CMK (cell line): ENCODE results near the gene GABRG3.

Experiments
- DNase-seq: peaks from one replicate; pipeline ENCODE4 v3.0.0-alpha.2; 2010; ENCODE audit warnings: low read depth

The GABRG3 gene

DNA sequence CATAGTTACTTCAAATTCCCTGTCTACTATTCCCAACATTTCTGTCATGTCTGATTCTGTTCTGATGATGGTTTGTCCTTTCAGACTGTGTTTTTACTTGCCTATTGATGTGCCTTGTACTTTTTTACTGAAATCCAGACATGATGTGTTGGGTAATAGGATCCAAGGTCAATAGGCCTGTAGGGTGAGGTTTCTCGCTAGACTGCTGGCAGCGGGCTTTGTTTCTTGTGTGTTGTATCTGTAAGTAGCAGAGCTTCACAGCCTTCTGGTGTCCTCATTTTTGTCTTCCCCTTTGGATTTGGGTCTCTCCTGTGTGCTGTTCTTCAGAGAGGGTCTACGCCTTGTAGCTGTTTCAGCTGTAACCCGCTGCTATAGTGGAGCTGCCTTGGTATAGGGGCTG lies 140.3 kb downstream of the GABRG3 start:
- no peak for DNase-seq

DNA sequence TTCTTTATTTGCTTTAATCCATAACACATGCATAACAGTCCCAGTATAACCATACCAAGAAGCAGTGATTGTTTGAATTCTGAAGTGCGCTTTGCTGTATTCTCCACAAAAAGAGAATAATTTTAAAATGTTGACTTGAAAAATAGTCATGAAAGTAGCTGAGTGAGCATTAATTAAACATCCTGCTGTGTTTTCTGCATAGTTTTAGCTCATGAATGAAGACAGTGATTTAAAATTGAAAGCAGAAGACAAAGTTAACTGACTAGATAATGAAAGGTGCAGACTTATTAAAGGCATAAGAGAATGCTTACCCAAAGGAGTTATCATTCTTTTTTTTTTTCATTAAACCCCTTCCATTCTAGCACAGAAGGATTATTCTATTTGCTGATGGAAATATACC lies 143.5 kb downstream of the GABRG3 start:
- no peak for DNase-seq

DNA sequence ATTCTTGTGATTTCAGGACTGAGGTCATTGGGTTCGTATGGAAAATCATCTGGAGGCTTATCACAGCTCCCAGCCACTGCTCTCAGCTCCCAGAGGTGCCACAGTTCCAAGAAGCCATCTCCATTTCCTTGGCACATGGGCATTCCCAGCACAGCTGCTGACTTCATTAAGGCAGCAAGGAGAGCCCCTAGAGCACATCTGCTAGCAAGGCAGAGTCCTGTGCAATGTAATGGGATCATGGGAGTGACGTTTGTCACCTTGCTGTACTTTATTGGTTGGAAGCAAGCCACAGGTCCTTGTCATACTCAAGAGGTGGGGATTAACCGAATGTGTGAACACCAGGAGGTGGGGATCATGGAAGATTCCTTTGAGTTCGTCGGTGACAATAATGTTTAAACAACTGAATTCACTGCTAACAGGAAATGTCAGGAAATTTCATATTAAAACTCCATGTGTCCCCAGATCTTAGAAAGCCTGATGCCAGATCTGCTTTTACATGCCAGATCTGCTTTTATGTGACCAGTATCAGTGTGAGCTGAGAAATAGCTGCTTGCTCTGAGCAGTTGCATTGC lies 148.8 kb downstream of the GABRG3 start:
- no peak for DNase-seq

DNA sequence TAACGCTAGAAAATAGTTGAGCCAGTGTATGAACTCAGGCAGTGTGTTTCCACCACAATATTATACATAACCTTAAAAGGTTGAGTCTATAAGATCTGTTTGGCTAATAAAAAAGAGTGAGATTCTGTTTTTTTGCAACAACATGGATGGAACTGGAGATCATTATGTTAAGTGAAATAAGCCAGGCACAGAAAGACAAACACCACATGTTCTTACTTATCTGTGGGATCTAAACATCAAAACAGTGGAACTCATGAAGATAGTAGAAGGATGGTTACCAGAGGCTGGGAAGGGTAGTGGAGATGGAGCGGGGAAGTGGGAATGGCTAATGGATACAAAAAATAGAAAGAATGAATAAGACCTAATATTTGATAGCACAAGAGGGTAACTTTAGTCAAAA lies 150.7 kb downstream of the GABRG3 start:
- DNase-seq = no peak

DNA sequence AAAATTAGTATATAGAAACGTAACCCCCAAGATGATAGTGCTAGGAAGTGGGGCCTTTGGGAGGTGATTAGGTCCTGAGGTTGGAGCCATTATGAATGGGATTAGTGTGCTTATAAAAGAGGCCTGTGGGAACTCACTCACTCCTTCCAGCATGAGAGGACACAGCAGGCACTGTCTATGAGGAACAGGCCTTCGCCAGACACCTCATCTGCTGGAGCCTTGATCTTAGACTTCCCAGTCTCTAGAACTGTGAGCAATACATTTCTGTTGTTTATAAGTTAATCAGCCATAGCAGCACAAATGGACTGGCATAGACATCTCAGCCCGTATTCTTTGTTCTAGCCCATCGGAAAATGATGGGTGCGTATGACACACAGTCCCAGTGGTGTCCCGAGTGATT lies 152.3 kb downstream of the GABRG3 start:
- no peak for DNase-seq

DNA sequence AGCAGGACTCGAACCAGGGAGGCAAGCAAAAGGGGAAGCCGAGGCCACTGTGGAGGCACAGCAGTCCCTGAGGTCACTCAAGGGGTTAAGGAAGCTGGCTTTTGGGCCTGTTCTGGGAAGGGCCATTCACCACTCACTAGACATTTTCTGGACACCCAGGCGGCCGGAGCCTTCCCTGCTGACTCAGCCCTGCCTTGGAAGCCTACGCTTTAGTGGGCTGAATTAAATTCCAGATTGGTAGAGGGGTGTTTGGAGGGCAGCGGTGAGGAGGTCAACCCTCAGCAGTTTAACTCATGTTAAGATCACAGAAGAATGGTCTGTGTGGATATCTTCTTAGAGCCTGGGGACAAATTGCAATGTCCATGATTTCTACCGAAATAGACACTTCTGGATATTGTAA lies 152.8 kb downstream of the GABRG3 start:
- DNase-seq = no peak

DNA sequence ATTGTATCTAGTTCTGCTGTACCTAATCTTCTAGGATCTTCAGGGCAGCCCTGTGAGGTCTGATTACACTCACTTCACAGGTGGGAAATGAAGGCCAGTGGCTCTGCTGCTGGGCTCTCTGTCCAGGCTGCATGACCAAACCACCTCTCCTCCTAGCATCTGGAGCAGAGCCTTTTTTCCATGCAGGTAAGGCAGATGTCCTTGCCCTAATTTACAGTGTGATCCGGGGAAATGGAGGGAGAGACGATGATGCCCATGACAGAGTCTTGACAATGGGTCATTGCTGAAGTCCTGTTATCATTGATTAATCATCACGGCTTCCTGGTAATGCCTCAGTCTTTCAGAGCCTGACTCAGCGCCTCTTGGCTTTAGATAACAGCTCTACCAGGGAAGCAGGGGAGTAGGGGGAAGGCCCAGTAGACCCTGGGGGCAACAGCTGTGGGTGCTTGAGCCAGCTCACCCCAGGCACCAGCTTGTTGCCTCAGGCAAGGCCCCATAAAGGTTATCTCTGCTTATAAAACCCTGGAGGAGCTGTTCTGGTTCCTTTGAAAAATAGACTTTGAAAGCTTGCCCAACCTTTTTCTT lies 153.4 kb downstream of the GABRG3 start:
- DNase-seq = no peak

DNA sequence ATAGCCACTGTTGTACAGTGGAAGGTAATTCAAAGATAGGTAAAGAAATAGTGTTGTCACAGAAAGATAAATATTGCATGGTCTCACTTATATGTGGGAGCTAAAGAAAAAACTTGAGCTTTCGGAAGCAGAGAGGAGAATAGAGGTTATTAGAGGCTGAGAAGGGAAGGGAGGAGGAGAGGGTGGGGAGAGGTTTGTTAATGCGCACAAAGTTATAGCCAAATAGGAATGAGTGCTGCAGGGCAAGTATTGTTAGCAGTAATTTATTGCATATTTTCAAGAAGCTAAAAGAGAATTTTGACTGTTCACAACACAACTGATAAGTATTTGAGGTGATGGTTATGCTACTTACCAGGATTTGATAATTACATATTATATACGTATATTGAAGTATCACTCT lies 154.2 kb downstream of the GABRG3 start:
- no peak for DNase-seq

DNA sequence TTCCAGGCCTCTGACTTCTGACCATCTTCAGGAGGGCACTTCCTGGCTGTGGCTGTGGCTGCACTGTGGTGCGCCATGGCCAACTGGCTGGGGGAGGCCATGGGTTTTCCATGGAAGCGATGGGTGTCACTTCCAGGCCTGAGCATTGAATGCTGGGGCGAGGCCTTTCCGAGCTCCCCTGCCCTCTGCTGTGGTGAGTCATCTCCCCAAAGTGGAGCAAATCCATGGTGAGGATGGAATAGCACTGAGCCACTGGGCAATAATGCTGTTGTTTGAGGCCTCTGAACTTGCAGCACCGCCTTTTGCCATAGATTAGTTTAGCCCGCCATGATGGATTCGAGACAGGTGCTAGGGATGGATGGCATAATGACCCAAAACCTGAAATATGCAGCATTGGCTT lies 155.5 kb downstream of the GABRG3 start:
- no peak for DNase-seq

DNA sequence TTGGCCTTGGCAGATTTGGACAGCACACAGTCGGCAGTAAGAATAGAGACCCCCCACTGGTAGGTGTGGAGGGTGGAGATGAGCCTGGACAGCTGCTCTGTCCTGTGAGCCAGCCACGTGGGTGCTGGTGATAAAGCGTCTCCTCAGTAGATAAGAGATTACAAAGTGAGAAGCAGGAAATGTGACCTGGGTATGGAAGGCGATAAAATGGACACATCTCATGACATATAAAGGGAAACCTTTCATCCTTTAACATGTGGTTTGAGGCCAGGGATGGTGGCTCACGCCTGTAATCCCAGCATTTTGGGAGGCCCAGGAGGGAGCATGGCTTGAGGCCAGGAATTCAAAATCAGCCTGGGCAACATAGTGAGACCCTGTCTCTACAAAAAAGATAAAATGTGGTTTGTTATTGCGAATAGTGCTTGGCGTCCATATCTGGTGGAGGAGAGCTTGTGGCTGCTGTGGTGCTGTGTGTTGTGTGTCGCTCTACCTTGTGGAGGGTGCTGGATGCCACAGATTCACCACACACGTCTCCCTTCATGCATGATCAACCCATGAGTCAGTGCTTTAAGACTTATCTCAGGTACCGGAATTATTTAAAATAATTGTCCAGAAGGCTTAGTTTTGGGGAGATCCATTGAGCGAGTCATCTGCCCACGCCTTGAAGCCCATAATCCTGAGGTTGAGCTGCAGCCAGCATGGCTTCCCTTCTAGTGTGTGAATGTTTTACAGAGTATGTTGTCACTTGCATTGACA lies 157.0 kb downstream of the GABRG3 start:
- no peak for DNase-seq

DNA sequence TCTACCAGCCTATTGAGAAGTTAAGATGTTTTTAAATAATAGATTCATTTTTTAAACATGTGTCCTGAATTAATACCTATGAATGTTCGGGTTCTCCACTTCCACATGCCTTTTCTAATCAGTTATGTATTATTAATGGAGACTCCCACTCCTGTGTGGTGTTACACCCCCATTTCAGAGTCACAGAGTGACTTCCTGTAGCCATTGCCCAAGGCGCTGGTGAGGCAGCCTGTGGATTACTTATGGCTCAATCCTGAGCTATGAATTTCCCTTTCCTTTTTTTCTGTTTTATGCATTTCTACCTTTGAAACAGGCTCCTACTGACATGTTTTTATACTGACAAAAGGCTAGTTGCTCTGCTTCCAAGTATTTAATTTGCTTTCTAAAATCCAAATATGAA lies 162.3 kb downstream of the GABRG3 start:
- DNase-seq = no peak

DNA sequence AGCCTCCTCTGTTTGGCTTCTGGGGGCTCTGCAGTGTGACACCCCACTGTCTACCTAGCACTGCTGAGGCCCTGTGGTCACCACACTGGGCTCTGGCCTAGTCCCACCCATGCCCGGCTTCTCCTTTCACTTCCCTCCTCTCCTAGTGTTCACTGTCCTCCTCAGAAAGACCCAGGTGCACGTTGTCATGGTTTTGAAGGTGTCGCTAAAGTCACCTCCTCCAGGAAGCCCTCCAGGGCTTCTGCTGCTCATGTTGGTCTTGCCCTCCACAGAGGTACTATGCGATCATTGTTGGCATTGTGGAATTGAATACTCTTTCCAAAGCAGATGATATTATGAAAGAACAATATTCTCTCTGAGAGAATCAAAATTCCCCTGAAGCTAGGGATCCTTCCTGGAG lies 163.5 kb downstream of the GABRG3 start:
- DNase-seq = no peak

DNA sequence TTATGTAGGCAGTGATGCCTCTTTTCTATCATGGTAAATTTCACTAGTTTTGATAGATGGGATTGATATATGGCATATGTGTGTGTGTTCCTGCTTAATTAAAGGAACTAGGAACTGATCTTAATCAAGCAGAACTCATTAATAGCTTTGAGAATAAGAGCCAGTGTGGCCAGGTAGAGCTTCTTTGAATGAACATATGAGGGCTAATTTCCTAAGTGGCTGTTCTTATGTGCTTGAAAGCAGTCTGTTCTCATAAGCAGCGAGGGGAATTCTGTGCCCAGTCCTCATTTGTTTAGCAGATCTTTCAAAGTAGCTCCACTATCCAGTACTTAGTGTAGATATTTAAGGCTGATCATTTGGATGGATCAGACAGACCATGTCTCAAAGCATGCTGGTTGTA lies 164.2 kb downstream of the GABRG3 start:
- no peak for DNase-seq

DNA sequence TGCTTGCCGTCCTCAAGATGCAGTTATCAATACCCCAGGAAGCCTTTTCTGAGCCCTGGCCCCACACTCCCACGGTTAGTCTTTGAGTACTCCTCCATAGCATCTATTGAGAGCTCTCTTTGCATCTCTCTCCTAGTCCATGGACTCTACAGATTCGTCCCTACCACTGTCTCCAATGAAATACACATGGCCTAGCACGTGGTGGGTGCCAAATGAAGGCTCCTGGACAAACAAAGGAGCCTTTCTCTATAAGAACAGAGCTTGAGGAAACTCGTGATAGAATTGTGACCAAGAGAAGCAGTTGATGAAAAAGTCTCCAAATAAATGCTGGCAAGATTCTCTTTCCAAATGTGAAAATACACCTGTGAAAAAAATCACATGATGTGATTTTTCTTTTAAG lies 166.1 kb downstream of the GABRG3 start:
- DNase-seq = no peak

DNA sequence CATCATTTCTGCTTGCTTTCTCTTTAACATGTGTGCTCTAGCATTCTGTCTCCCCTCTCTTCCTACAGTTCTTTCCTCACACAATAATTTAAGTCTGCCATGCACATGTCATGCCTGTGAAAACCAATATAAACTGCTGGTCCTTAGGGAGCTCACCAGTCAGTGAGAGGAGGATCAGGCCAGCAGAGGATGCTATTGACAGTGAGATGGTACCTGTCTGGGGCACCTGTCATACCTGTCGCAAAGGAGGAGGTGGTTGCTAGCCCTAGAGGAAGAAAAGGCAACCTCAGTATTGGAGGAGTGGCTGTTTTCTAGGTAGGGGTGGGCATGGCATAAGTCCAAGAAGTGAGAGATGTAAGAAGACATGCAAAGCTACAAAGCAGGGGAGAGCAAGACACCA lies 194.6 kb downstream of the GABRG3 start:
- no peak for DNase-seq

DNA sequence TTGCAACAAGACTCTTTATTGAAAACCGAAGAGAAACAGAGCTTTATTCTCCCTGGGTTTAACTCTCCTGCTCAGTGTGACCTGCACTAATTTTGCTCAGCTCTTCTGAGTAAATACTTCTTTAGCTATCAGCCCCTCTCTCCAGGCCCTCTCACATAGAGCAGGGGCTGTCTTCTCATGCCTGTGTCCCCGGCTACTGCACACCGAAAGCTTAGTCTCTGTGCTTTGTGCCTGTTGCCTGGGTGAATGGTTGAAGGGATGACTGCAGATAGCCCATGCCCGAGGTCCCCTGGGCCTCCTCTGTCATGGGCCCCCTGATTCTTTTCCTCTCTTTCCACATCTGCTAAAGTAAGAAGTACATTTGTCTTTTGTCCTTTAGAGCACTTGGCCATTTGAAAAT lies 195.9 kb downstream of the GABRG3 start:
- no peak for DNase-seq

DNA sequence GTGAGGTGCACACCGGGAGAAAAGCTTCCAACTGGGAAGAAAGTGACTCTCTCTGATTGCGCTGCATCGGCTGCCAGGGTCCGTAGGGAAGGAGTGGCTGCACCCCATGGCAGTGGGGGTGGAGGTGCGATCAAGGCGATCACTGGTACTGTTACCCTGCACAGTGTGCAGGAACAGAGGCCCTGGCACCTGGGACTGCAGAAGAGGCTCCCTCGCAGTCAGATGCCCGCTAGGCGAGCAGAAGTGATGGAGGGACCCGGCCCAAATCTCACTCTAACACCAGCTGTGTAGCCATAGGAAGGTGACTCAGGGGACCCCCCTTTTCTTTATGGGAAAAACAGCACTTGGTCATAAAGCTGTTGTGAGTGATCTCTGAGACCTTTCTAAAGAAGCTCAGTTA lies 196.8 kb downstream of the GABRG3 start:
- no peak for DNase-seq

DNA sequence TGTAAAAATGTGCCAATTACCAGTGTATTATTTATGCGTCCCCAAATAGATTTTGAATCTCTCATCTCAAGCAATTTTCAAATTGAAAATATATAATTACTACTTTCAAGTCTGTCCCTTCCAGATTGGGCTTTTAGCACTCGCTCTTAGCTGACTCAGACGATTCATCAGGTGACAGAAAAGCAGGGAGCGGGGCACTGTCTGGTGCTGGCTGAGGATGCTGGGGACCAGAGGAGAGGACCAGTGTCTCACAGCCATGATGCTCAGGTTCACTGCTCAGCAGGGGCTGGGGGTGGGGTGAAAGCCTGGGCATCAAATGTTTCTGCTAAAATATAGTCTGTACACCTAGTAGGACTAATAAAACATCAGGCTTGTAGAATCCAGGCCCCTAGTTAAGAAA lies 199.9 kb downstream of the GABRG3 start:
- no peak for DNase-seq

DNA sequence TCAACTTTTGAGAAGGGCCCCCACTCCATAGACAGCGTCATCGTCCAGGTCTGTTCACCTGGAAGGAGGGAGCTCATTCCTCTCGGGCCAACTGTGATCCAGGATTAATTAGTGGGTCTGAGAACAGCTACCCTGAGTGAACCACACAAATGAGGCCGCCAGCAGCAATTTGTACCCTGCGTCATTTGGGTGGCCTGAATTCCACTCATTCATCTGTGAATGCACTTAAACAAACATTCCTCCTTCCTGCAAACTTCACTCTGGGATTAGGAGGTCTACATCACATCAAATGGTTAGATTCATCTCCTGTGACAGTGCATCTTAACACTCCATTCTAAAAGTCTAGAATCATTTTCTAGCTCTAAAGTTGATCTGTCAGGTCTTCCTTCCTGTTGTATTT lies 201.8 kb downstream of the GABRG3 start:
- no peak for DNase-seq

DNA sequence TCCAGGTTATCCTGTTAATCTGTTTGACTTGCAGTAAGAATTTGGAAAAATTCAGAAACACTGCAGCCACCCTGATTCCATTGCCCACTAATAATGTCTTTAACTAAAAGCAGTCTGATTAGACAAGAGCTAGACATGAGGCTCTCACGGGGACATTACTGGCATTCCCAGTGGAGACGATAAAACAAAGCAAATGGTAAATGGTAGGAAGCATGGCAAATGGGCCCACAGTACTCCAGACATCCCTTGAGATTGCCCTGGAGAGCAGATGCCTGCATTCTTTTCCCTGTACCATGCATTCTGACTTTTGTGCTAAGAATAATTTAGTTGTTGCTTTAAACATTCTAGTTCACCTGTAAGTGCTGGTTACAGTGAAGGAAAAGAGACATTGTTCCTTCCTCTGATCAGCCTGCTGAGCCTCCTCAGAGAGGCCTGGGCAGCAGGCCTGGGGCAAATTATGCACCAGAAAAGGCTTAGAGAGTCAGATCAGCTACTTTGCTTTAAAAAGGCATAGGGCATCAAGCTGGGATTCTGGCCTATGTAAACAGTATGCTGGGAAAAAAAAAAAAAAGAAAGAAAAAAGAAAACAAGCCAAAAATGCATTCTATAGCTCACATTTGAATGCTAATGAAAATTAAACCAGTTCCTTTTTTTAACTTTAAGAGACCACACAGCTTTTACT lies 204.6 kb downstream of the GABRG3 start:
- no peak for DNase-seq

DNA sequence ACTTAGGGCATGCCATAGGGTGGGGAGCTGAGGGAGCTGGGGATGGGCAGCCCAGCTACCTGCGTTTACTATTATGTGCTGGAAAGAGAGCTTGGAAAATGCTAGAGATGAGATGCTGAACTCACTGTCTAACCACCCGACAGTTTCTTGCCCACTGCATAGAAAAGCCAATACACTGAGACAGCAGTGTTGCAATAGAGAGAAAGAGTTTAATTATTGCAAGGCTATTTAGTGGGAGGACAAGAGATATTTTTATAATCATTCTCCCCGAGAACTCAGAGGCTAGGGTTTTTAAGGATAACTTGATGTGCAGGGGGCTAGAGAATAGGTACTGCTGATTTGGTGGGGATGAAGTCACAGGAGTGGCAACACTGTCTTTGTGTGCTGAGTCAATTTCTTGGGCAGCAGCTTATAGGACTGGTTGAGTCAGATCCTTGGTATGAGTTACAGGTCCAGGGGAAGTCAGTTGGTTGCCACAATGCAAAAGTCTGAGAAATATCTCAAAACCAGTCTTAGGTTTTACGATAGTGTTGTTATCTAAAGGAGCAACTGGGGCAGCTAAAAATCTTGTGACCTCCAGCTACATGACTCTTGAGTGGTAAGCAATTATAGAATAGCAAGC lies 205.9 kb downstream of the GABRG3 start:
- no peak for DNase-seq

DNA sequence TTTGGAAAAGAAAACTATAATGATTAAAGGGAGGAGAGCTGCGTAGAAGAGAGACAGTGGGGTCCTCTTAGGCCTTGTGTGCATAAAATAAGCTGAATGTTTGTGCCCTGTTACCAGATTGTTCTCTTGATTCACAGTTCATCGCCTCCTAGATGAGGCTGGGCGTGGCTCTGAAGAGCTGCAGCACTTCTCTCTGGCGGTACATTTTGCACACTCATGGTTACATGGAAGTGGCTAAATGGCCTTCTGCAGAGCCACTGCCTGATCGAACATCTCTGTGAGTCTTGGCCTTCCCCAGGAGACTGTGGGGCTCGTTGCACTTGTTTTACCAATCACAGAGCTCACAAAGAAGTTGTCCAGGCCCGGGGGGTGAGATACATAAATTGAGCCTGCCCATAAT lies 208.8 kb downstream of the GABRG3 start:
- no peak for DNase-seq

DNA sequence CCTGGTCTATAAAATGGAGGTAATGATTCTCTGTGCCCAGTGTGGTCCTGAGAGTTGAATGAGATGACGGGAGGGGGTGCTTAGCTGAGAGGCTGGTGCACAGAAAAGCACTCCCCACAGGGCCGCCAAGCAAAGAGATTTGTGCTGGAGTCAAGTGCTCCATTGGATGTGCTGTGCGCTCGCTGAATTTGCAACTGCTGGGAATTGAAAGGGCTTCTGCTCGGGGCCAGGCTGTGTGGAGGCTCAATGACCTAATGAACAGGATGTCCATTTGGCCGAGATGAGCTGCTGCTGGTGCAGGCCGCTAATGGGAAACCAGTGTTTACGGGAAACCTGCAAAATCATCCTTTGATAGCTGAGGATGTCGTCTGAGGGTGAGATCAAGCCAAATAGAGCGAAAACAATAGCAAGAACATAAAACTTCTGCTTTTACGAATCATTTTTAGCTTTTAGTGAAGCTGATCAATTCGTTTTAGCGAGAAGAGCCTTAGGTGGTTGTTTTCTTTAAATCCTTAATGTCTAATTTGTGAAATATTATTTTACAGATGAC lies 211.7 kb downstream of the GABRG3 start:
- no peak for DNase-seq
